ENCODE data around the gene LDB2.

Gene LDB2

DNA sequence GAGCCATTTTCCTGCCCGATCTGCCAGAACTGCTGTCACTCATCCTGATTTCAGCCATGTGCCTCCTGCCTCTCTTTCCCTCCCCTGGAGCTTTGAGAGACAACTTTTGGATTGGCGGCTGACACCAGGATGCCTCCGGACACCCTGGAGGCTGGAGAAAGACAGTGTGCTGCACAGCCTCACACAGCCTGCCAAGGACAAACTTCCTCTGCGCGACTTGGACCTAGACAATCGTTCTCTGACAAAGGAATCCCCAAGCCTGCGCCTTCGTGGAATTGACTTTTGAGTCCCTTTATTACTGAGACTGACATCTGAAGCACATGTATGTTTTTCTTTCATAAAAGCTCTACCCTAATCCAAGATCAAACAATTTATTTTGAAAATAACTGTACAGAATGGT lies 10.8 kb upstream of the LDB2 start:
- Histone ChIP-seq H3K4me1 (no peaks in the 10 kb centered on the region), H3K4me3 (no peak overlapping the region), H3K27ac (no peak overlapping the region), H3K36me3 (no peaks in the 10 kb centered on the region), H3K9me3 (no peaks in the 10 kb centered on the region), H3K27me3 (no peaks in the 10 kb centered on the region)
- TF ChIP-seq, protein P1, sequence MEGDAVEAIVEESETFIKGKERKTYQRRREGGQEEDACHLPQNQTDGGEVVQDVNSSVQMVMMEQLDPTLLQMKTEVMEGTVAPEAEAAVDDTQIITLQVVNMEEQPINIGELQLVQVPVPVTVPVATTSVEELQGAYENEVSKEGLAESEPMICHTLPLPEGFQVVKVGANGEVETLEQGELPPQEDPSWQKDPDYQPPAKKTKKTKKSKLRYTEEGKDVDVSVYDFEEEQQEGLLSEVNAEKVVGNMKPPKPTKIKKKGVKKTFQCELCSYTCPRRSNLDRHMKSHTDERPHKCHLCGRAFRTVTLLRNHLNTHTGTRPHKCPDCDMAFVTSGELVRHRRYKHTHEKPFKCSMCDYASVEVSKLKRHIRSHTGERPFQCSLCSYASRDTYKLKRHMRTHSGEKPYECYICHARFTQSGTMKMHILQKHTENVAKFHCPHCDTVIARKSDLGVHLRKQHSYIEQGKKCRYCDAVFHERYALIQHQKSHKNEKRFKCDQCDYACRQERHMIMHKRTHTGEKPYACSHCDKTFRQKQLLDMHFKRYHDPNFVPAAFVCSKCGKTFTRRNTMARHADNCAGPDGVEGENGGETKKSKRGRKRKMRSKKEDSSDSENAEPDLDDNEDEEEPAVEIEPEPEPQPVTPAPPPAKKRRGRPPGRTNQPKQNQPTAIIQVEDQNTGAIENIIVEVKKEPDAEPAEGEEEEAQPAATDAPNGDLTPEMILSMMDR (IDR thresholded peaks at IDR 0.05): no peak
- intact Hi-C loops (cut with DNase I; ENCODE audit: low total_unique reads): loop anchor here (10.0 kb wide), 1 partner anchor 416 kb away; no protein-coding TSS in a partner anchor
- no peak for DNase-seq

DNA sequence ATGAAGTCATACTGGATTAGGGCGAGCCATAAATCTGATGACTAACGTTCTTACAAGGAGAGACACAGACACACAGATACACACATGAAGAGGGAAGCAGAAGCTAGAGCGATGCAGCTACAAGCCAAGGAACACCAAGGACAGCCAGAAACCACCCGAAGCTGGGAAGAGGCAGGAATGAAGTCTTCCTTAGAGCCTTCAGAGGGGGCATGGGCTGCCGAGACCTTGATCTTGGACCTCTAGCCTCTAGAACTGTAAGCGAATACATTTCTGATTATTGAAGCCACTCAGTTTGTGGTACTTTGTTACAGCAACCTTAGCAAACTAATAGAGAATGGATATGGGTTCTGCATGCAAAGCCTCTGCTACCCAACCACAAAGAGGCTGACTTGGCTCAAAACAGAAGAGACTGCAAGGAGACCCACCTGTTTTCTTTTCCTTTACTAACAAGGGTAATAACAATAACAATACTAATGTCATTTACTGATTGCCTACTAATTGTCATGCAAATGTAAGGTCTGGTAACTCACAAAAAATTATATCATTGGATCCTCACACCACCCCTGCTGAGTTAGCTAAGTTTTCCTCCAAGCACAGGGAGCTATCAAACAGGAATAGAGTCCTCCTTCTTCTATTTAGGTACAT lies 10.1 kb upstream of the LDB2 start:
- no peak overlapping the region for H3K27ac ChIP-seq
- no peaks in the 10 kb centered on the region for H3K4me1 ChIP-seq
- intact Hi-C loops (cut with DNase I; ENCODE audit: low total_unique reads): loop anchor here (10.0 kb wide), 1 partner anchor 416 kb away; no protein-coding TSS in a partner anchor
- no peaks in the 10 kb centered on the region for H3K36me3 ChIP-seq
- TF ChIP-seq, protein P1 (IDR thresholded peaks at IDR 0.05): no peak
- H3K4me3 ChIP-seq: no peak overlapping the region
- no peaks in the 10 kb centered on the region for H3K27me3 ChIP-seq
- DNase-seq: no peak
- no peaks in the 10 kb centered on the region for H3K9me3 ChIP-seq

DNA sequence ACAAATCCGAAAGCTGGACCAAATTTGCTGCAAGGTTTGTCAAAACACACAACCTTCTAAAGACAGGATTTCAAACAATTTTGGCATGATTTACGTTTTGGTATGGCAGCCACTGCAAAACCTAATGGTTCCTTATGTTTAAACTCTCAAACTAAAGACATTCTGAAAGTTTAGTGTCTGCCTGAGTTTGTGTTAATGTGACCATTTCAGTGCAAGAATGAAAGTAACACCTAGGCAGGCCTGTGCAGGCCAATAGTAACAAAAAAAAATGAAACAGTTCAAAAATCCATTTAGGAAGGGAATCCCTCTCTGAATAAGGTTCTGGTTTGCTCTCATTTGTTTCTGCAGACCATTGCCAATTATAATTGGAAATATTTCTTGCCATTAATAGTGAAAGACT lies 1.9 kb upstream of the LDB2 start:
- H3K4me1 ChIP-seq: peaks cover 0 to 8% (median 3%) of the 10 kb centered on the region in 4 donors
- no peaks in the 10 kb centered on the region for H3K9me3 ChIP-seq
- H3K27ac ChIP-seq: no peak overlapping the region
- intact Hi-C loops (cut with DNase I; ENCODE audit: low total_unique reads): loop anchor here (10.0 kb wide), 1 partner anchor 424 kb away; no protein-coding TSS in a partner anchor
- no peaks in the 10 kb centered on the region for H3K27me3 ChIP-seq
- TF ChIP-seq, protein P1 (IDR thresholded peaks at IDR 0.05): no peak
- DNase-seq: no peak
- no peaks in the 10 kb centered on the region for H3K36me3 ChIP-seq
- H3K4me3 ChIP-seq: no peak overlapping the region

DNA sequence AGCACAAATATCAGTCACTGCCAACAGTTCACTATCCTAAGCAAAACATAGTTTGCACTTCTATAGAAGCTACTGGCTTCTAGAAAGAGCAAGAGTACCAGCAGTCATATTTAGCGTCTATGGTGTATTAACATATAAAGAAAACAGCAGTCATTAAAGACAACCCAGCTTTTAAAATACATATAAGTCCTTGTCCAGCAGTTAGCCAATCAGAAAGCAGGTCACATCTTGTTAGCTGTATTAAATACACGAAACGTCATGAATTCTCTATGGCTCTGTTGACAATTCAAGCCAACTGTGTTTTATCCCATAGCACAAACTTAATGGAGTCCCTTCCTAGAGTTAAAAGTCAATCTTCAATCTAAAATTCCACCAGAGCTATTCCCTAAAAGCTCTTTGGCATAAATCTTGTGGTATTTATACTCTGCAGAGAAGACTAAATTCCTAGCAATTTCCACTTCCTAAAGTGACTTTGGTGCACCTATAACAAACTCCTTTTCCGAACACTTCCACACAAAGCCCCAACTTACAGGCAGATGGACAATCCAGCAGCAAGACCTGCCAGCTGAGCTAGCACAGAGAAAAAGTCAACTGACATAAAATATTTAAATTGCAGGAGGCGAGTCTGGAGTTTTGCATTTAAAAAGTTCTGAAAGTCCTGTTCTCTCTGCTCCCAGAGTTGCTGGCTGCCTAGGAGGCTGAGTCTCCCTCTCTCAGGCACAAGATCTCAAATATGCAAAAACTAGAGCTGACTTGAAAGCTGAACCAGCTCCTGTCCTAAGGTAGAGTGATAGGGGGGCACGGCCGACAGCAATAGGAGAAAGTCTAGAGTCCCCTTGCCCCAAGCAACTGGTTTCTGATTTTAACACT lies 1.3 kb downstream of the LDB2 start:
- H3K4me1 ChIP-seq: peaks cover 0 to 8% (median 3%) of the 10 kb centered on the region in 4 donors
- no peak for DNase-seq

DNA sequence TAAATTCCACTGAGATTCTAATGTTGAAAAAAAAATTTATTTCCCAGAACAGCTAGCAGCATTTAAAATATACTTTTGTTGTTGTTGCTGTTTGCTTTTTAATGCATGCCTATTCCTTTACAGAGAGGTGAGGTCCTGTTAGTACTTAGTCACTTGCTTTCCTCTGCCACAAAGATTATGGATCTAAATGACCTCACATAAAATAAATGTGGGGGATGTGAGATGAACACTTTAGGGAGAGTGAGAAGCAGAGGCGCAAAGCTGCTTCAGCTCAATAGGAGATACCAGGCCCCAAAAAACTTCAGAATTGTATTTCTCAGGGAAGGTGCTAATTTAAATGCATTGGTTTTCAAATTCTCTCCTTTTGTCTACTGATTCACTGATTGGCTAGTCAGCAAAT lies 4.0 kb downstream of the LDB2 start:
- intact Hi-C loops (cut with DNase I; ENCODE audit: low total_unique reads): no loop called here
- H3K4me3 ChIP-seq: no peak overlapping the region
- peaks cover 0 to 8% (median 3%) of the 10 kb centered on the region in 4 donors for H3K4me1 ChIP-seq
- no peaks in the 10 kb centered on the region for H3K36me3 ChIP-seq
- TF ChIP-seq, protein P1 (IDR thresholded peaks at IDR 0.05): no peak
- no peaks in the 10 kb centered on the region for H3K9me3 ChIP-seq
- H3K27ac ChIP-seq: no peak overlapping the region
- no peaks in the 10 kb centered on the region for H3K27me3 ChIP-seq
- no peak for DNase-seq

More for the DNA sequence above, 1.3 kb downstream of the LDB2 start:
- Histone ChIP-seq H3K36me3 (no peaks in the 10 kb centered on the region), H3K27ac (peak overlapping the region in 1 of 2 donors; percentile 44), H3K9me3 (no peaks in the 10 kb centered on the region), H3K27me3 (no peaks in the 10 kb centered on the region), H3K4me3 (peak overlapping the region; percentile 47 to 50)
- intact Hi-C loops (cut with DNase I; ENCODE audit: low total_unique reads): no loop called here
- TF ChIP-seq, protein P1 (IDR thresholded peaks at IDR 0.05): no peak
